Mesothelial cell of epicardium (in vitro differentiated cells): ENCODE results near the gene SUMF1. TPM values are rescaled to one million over a fixed set of nuclear protein-coding genes. Genes with fewer than 3 reads are reported as not detected.

Experiments
- DNase-seq, 2 experiments: peaks; one replicate each; pipeline ENCODE4 v3.0.0; 2021; ENCODE audit warnings: low spot score in 2 of 2; ENCODE audit not compliant: unreplicated experiment in 2 of 2
- H3K27ac Mint-ChIP-seq: 2 replicates; pipeline ENCODE4 v1.8.0; 2021; ENCODE audit warnings: mixed read lengths
- H3K27me3 Mint-ChIP-seq: 2 replicates; pipeline ENCODE4 v1.8.0; 2021; ENCODE audit warnings: low read depth, mixed read lengths
- H3K36me3 Mint-ChIP-seq: 2 replicates; pipeline ENCODE4 v1.8.0; 2021; ENCODE audit warnings: mixed read lengths
- H3K4me1 Mint-ChIP-seq: 2 replicates; pipeline ENCODE4 v1.8.0; 2021; ENCODE audit warnings: mixed read lengths
- H3K4me3 Mint-ChIP-seq: 2 replicates; pipeline ENCODE4 v1.8.0; 2021; ENCODE audit warnings: mild to moderate bottlenecking, moderate library complexity, mixed read lengths
- H3K9me3 Mint-ChIP-seq: 2 replicates; pipeline ENCODE4 v1.8.0; 2021; ENCODE audit warnings: mixed read lengths
- CTCF ChIP-seq: fragments of 200-600 bp; sonication (generic); IDR thresholded peaks from one replicate; pipeline ENCODE4 v1.5.0; 2021; ENCODE audit warnings: antibody characterized with exemption; ENCODE audit not compliant: unreplicated experiment
- total RNA-seq: library from RNA; stranded (reverse); gene quantifications from 3 replicates; pipeline ENCODE4 v1.2.1, GENCODE V29; 2021

Gene SUMF1
- total RNA-seq, 1 donor from 2014 or later = 28.7 TPM

GRCh38 chr3:4454142-4454541 lies 12.9 kb downstream of the SUMF1 start:
- no peak overlapping the region for H3K4me3 Mint-ChIP-seq
- H3K27me3 Mint-ChIP-seq = no peaks in the 10 kb centered on the region
- H3K4me1 Mint-ChIP-seq = no peaks in the 10 kb centered on the region
- no peaks in the 10 kb centered on the region for H3K36me3 Mint-ChIP-seq
- peaks cover 6% of the 10 kb centered on the region for H3K9me3 Mint-ChIP-seq
- no peak for DNase-seq
- H3K27ac Mint-ChIP-seq = no peak overlapping the region
- no peak for TF ChIP-seq CTCF

- Mint-ChIP-seq H3K9me3 (no peaks in the 10 kb centered on the region), H3K36me3 (peaks cover 8% of the 10 kb centered on the region), H3K27ac (no peak overlapping the region), H3K4me1 (no peaks in the 10 kb centered on the region), H3K27me3 (no peaks in the 10 kb centered on the region), H3K4me3 (no peak overlapping the region)
- no peak for DNase-seq
- no peak for TF ChIP-seq CTCF
These were observed 17.8 kb downstream of the SUMF1 start for GRCh38 chr3:4449043-4449805.

GRCh38 chr3:4448187-4448586 lies 18.9 kb downstream of the SUMF1 start:
- Mint-ChIP-seq H3K36me3 (peaks cover 8% of the 10 kb centered on the region), H3K4me1 (no peaks in the 10 kb centered on the region), H3K27ac (no peak overlapping the region), H3K4me3 (no peak overlapping the region), H3K27me3 (no peaks in the 10 kb centered on the region), H3K9me3 (no peaks in the 10 kb centered on the region)
- no peak for DNase-seq
- TF ChIP-seq CTCF = no peak

GRCh38 chr3:4447295-4447999 lies 19.6 kb downstream of the SUMF1 start:
- TF ChIP-seq CTCF = no peak
- Mint-ChIP-seq H3K4me3 (no peak overlapping the region), H3K27me3 (no peaks in the 10 kb centered on the region), H3K36me3 (peaks cover 11% of the 10 kb centered on the region), H3K9me3 (no peaks in the 10 kb centered on the region), H3K27ac (no peak overlapping the region), H3K4me1 (no peaks in the 10 kb centered on the region)
- DNase-seq = no peak

- DNase-seq = no peak
- Mint-ChIP-seq H3K36me3 (peaks cover 19% of the 10 kb centered on the region), H3K9me3 (peaks cover 13% of the 10 kb centered on the region), H3K27ac (no peak overlapping the region), H3K27me3 (no peaks in the 10 kb centered on the region), H3K4me1 (peaks cover 13% of the 10 kb centered on the region), H3K4me3 (no peak overlapping the region)
- TF ChIP-seq CTCF = no peak
These were observed 26.1 kb downstream of the SUMF1 start for GRCh38 chr3:4440951-4441350.
